Bronchus fibroblast of lung (primary cell): Measurements from ENCODE around the gene UBB. TPM values are rescaled to one million over a fixed set of nuclear protein-coding genes. Genes with fewer than 3 reads are reported as not detected.

Experiments used
- total RNA-seq: library from RNA; depleted of rRNA; stranded (reverse); fragments of >200 nt; gene quantifications from 2 replicates; pipeline ENCODE4 v1.2.3, GENCODE V29; 2015

UBB gene
- total RNA-seq: 1,084 and 1,328 TPM in 2 replicates

DNA sequence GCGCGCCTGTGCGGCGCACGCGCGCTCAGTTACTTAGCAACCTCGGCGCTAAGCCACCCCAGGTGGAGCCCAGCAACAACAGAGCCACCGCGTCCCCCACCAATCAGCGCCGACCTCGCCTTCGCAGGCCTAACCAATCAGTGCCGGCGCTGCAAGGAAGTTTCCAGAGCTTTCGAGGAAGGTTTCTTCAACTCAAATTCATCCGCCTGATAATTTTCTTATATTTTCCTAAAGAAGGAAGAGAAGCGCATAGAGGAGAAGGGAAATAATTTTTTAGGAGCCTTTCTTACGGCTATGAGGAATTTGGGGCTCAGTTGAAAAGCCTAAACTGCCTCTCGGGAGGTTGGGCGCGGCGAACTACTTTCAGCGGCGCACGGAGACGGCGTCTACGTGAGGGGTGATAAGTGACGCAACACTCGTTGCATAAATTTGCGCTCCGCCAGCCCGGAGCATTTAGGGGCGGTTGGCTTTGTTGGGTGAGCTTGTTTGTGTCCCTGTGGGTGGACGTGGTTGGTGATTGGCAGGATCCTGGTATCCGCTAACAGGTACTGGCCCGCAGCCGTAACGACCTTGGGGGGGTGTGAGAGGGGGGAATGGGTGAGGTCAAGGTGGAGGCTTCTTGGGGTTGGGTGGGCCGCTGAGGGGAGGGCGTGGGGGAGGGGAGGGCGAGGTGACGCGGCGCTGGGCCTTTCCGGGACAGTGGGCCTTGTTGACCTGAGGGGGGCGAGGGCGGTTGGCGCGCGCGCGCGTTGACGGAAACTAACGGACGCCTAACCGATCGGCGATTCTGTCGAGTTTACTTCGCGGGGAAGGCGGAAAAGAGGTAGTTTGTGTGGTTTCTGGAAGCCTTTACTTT is at the start of gene UBB:
Gene UBB (plus strand): TSS at position 452 of the 856 bp plus-strand sequence. CDS start 817 bp downstream, outside the sequence.

DNA sequence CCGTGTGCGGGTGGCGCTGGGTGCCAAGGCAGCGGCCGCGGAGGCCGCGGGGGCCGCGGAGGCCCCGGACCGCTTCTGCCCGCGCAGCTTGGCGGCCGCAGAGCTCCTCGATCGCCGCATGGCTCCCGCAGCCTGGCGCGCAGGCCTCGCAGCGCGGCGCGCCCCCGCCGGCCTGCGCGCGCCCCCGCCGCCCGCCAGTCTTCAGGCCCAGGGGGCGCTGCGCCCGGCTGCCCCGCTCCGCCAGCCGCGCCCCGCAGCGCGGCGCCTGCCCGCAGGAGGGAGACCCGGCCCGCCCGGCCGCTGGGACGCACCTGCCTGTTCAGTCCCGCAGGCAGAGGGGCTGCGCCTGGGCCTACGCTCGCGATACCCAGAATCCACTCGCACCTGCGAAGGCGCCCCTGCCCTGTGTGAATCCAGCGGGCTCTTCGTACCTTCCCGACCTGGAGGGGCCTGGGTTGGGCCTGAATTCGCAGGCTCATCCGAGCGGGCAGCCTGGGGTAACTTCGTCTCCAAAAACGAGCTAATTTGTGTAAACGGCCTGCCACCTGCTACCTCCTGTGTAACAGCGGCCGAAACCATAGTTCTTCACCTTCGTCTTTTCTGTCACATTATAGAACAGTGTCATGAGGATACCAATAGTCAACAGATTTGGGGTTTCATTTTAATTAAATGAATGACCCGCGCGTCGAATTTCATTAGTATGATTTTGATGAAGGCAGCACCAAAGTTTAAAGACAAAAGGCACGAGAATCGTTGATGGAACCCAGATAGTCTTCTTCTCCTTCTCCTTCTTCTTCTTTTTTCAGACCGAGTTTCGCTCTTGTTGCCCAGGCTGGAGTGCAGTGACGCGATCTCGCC is 27.3 kb upstream of the UBB start, which contains the start of gene CENPV:
Gene CENPV (minus strand): TSS at position 153 of the 858 bp plus-strand sequence. CDS start 33 bp downstream, at position 120.

DNA sequence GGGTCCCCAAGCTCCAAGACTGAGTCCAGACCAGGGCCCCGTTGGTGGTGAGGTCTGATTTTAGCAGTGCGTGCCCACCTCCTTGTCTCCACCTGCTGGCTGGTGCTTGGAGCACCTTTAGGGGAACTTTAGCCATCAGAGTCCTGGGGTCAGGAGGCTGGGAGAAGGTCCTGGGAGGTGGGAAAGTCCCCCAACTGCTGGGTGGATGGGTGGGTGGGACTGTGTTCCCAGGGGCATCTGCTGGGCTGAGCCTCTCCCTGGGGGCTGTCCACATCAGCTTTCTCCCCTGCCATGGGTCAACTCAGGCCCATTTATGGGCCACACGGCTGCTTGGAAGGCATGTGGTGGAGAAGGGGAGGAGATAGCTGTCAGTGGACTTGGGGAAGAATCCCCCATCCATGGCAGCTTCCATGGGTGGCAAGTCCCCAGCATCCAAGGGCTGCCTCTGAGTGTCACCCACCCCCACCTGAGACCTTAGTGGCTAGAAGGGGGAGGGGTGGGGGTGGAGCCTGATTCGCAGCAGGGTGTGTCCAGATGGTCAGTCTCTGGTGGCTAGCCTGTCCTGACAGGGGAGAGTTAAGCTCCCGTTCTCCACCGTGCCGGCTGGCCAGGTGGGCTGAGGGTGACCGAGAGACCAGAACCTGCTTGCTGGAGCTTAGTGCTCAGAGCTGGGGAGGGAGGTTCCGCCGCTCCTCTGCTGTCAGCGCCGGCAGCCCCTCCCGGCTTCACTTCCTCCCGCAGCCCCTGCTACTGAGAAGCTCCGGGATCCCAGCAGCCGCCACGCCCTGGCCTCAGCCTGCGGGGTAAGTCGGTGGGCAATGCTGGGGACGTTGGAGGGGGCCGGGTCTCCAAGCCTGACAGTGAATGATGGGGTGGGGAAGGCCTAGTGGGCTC is 34.4 kb downstream of the UBB start, which contains the start of gene TRPV2:
Gene TRPV2 (plus strand): TSS at position 541 of the 894 bp plus-strand sequence. CDS start 2,098 bp downstream, outside the sequence.

Other genes starting within 250 kb of the UBB start
- gene NCOR1, start 165.6 kb upstream of the UBB start, total RNA-seq: 56.9 and 58.0 TPM in 2 replicates
- 18.7 and 20.8 TPM in 2 replicates for gene PIGL, start 163.9 kb upstream of the UBB start, total RNA-seq
- 50.5 and 57.8 TPM in 2 replicates for gene CENPV, start 27.6 kb upstream of the UBB start, total RNA-seq
- 38.3 and 39.7 TPM in 2 replicates for gene TRPV2, start 34.5 kb downstream of the UBB start, total RNA-seq
- gene LRRC75A, start 111.1 kb downstream of the UBB start, total RNA-seq: 0.34 and 0.59 TPM in 2 replicates
- gene ZNF287, start 188.1 kb downstream of the UBB start, total RNA-seq: 5.7 and 6.2 TPM in 2 replicates